LNCaP clone FGC (cell line): ENCODE results near the gene MBD4.

Experiments
- DNase-seq: peaks from one replicate; pipeline ENCODE4 v3.0.0-alpha.2; 2011; ENCODE audit warnings: low read depth
- H3K4me3 ChIP-seq: 2 replicates; pipeline ENCODE4 v1.5.1; 2011; ENCODE audit warnings: mild to moderate bottlenecking, low read depth, low read length, control low read depth
- TF ChIP-seq, protein P1 (sequence below): IDR thresholded peaks from 2 replicates; pipeline ENCODE4 v1.5.1; 2012; ENCODE audit warnings: mild to moderate bottlenecking; ENCODE audit not compliant: control insufficient read depth, insufficient read depth; ENCODE audit errors: extremely low read depth

The MBD4 gene

DNA sequence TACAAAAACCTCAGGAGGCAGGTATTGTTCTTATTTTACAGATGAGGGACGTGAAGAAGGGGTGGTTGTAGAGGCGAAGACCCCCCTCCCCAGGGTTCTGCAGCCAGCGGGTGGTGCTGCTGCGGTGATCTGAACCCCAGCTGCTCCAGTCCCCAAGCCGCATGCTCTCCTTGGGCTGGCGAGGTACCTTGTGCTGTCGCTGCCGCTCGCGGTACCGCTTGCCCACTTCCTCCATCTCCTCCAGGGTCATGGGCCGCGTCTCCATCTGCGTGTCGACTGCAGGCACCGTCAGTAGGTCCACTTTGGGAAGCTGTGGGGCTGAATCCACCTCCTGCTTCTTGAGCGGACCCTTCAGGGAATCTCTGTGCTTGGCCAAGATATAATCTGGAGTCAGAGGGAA lies 28.8 kb downstream of the MBD4 start:
- TF ChIP-seq, protein P1, sequence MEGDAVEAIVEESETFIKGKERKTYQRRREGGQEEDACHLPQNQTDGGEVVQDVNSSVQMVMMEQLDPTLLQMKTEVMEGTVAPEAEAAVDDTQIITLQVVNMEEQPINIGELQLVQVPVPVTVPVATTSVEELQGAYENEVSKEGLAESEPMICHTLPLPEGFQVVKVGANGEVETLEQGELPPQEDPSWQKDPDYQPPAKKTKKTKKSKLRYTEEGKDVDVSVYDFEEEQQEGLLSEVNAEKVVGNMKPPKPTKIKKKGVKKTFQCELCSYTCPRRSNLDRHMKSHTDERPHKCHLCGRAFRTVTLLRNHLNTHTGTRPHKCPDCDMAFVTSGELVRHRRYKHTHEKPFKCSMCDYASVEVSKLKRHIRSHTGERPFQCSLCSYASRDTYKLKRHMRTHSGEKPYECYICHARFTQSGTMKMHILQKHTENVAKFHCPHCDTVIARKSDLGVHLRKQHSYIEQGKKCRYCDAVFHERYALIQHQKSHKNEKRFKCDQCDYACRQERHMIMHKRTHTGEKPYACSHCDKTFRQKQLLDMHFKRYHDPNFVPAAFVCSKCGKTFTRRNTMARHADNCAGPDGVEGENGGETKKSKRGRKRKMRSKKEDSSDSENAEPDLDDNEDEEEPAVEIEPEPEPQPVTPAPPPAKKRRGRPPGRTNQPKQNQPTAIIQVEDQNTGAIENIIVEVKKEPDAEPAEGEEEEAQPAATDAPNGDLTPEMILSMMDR = no peak
- H3K4me3 ChIP-seq = no peak overlapping the region
- DNase-seq = no peak

DNA sequence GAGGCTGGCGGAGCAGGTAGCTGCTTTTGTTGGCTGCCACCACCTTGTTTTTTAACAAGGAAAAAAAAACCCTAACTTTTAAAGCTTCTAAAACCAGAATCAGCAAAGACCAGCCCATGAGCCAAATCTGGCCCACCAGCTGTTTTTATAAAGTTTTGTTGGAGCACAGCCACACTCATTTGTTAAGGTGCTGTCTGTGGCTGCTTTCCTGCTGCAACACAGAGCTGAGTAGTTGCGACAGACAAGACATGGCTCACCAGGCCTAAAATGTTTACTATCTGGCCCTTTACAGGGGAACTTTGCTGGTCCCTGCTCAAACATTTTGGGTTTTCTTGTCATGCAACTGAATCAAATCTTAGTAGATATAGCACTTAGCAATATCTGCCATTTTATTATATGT lies 30.2 kb downstream of the MBD4 start:
- no peak for DNase-seq
- TF ChIP-seq, protein P1 = no peak
- no peak overlapping the region for H3K4me3 ChIP-seq

DNA sequence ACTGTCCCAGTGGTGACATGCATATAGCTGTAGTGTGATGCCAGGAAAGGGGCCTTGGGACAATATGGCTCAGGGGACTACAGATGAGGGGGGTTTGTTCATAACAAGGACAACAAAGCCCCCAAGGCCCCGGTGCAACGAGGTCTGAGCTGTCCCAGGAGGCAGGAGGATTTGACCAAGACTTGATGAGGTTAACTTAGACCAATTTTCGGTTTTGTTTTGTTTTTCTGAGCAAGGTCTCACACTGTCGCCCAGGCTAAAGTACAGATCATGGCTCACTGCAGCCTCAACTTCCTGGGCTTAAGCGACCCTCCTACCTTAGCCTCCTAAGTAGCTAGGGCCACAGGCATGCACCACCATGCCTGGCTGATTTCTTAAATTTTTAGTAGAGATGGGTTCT lies 35.1 kb downstream of the MBD4 start:
- H3K4me3 ChIP-seq = no peak overlapping the region
- DNase-seq = no peak
- TF ChIP-seq, protein P1 = no peak

DNA sequence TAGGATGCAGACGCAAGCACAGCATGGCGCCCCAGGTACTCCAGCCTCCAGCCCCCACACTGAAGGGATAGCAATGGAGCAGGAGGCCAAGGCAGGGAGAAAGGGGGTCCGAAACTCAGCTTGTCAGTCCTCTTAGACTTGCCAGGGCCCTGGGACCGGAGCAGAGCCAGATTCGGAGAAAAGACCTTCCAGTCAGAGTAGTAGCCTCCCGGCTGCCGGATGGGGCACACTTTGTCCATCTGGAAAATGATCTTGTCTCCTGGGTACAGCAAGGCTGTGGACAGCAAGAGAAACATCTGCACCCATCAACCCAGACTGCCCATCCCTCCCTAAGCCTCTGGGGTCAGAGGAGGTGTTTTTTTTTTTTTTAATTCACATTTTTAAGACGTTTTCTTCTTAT lies 35.6 kb downstream of the MBD4 start:
- TF ChIP-seq, protein P1 = no peak
- no peak overlapping the region for H3K4me3 ChIP-seq
- DNase-seq = no peak

DNA sequence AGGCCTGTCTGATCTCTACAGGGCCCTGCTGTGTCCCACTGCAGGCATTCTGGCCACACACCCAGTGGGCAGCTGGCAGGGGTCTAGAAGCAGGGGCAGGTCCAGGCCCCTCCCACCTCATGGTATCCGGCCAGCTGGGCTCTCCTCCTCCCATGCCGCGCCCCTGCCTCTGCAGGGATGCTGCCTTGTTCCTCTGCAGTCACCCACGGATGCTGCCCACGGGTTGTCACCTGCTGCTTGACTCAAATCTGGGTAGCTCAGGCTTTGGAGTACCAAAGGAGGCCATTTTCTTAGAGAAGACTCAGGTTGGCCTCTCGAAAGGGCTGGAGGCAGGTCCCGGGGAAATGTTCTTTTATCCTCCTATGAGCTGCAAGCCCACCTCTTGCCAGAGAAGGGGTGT lies 36.3 kb downstream of the MBD4 start:
- TF ChIP-seq, protein P1 = no peak
- no peak overlapping the region for H3K4me3 ChIP-seq
- no peak for DNase-seq

DNA sequence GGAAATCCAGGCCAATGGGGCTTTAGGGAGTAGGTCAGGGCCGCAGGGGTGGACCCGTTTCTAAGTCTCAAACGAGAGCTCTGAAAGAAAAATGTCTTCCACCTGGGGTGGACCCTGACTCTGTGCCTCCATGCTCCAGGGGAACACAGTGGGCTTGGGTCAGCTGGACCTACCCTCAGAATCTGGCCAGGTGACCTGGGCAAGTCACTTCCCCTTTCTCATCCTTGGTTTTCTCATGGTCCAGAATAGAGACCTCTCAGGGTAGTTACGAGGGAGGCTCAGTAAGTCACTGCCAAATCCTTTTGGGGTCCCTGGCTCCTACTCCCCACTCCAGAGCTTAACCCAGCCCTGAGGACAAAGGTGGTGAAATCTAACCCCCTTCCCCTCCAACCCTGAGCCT lies 37.1 kb downstream of the MBD4 start:
- DNase-seq = no peak
- TF ChIP-seq, protein P1 = no peak

DNA sequence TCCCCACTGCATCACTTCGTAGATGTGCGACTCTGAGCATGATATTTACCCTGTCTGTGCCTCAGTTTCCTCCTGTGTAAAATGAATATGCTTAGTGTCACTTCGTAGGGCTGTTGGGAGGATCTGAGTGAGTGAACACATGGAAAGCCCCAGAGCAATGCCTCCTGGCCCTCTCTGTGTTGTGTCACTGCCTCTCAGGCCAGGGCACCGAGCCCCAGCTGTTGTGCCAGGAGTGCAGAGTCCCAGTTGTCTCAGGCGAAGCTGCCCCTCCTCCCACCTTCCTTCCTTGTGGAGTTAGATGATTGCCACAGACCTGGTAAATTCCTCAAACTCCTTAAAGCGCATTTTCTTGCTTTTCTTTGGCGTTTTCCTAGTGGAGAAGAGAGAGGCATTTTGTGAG lies 37.5 kb downstream of the MBD4 start:
- H3K4me3 ChIP-seq = no peak overlapping the region
- DNase-seq = no peak
- TF ChIP-seq, protein P1 = no peak

More for the DNA sequence above, 37.1 kb downstream of the MBD4 start:
- H3K4me3 ChIP-seq = no peak overlapping the region
